GM12878 (cell line): Measurements from ENCODE around the gene SLC5A2. TPM values are rescaled to one million over a fixed set of nuclear protein-coding genes. Genes with fewer than 3 reads are reported as not detected.

ENCODE experiments used
- ATAC-seq: fragments of 200-7000 bp; cut with Tn5 transposase; 3 replicates; pipeline ENCODE4 v1.9.1; 2020; ENCODE audit warnings: mild to moderate bottlenecking, moderate library complexity
- BruUV-seq: library from RNA; stranded (reverse); fragments of 400-500 nt; replicated peaks from 2 replicates; lab custom pipeline; 2021; lab: Mats Ljungman, UMichigan
- CTCF ChIA-PET: fragments of 300-600 bp; sonication (Branson Sonifier 250); formaldehyde crosslinking; extraction: SDS; loops from one replicate; lab custom pipeline; 2021; ENCODE audit warnings: inconsistent platforms; lab: Yijun Ruan, JAX
- POLR2A ChIA-PET: fragments of 350-600 bp; formaldehyde crosslinking; extraction: SDS; loops from one replicate; lab custom pipeline; 2021; ENCODE audit warnings: inconsistent platforms; lab: Charles Lee
- RAD21 ChIA-PET: fragments of 300-600 bp; sonication (Branson Sonifier 250); formaldehyde crosslinking; loops from one replicate; lab custom pipeline; 2023; ENCODE audit warnings: antibody characterized with exemption; ENCODE audit not compliant: unreplicated experiment; lab: Charles Lee
- SMC1A ChIA-PET: fragments of 300-600 bp; sonication (Branson Sonifier 250); formaldehyde crosslinking; loops from one replicate; lab custom pipeline; 2023; ENCODE audit not compliant: unreplicated experiment, uncharacterized antibody; lab: Charles Lee
- DNase-seq: peaks from one replicate; pipeline ENCODE4 v3.0.0-alpha.2; 2011; ENCODE audit warnings: low read depth, low spot score
- FAIRE-seq: peaks from 3 replicates; lab custom pipeline; 2011; peaks lifted over from hg19 to GRCh38; lab: Jason Lieb, UNC
- H2AFZ ChIP-seq: 2 replicates; pipeline ENCODE4 v1.6.0; 2011; ENCODE audit warnings: low read depth, low read length, control low read depth; ENCODE audit not compliant: control insufficient read depth
- H3K27ac ChIP-seq: 2 replicates; pipeline ENCODE4 v1.5.1; 2011; ENCODE audit warnings: control low read depth; ENCODE audit not compliant: control insufficient read depth, insufficient read depth
- H3K27me3 ChIP-seq, 2 experiments: replicated peaks in 1 of 2; 2 replicates each; pipeline versions ENCODE4 v1.6.0 to v1.6.1; 2011; ENCODE audit warnings: low read length in 1 of 2; ENCODE audit not compliant: control insufficient read depth in 2 of 2, insufficient read depth in 2 of 2
- H3K36me3 ChIP-seq, 2 experiments: 2 replicates each; pipeline ENCODE4 v1.5.1; 2011; ENCODE audit warnings: low read length in 1 of 2; ENCODE audit not compliant: control insufficient read depth in 2 of 2, insufficient read depth in 2 of 2
- H3K4me1 ChIP-seq: 2 replicates; pipeline ENCODE4 v1.6.1; 2011; ENCODE audit warnings: mild to moderate bottlenecking, low read length, moderate library complexity, mixed read lengths; ENCODE audit not compliant: control insufficient read depth, insufficient read depth
- H3K4me2 ChIP-seq: 2 replicates; pipeline ENCODE4 v1.6.0; 2011; ENCODE audit warnings: control low read depth; ENCODE audit not compliant: control insufficient read depth, insufficient read depth
- H3K4me3 ChIP-seq: fragments of 200-600 bp; sonication (generic); 2 replicates; pipeline ENCODE4 v1.5.1; 2016
- H3K79me2 ChIP-seq: 2 replicates; pipeline ENCODE4 v1.6.0; 2011; ENCODE audit warnings: low read length; ENCODE audit not compliant: control insufficient read depth, insufficient read depth
- H3K9ac ChIP-seq: 2 replicates; pipeline ENCODE4 v1.8.0; 2011; ENCODE audit warnings: low read length, control low read depth, mixed read lengths; ENCODE audit not compliant: control insufficient read depth, insufficient read depth
- H3K9me3 ChIP-seq: replicated peaks from 3 replicates; pipeline ENCODE4 v1.5.1; 2011; ENCODE audit warnings: mild to moderate bottlenecking, low read length; ENCODE audit not compliant: control insufficient read depth, insufficient read depth
- H4K20me1 ChIP-seq: 2 replicates; pipeline ENCODE4 v1.6.0; 2011; ENCODE audit not compliant: control insufficient read depth, insufficient read depth
- BRCA1 ChIP-seq: IDR thresholded peaks from 2 replicates; pipeline ENCODE4 v1.6.1; 2011; ENCODE audit warnings: low read depth, low read length, improper control_type of control experiment
- MLLT1 ChIP-seq: fragments of 450-650 bp; IDR thresholded peaks from 2 replicates; pipeline ENCODE4 v1.6.1; 2016; ENCODE audit warnings: mild to moderate bottlenecking
- MTA3 ChIP-seq: IDR thresholded peaks from 2 replicates; pipeline ENCODE4 v1.6.1; 2012; ENCODE audit warnings: low read length, inconsistent platforms, borderline replicate concordance
- PAX5 ChIP-seq: IDR thresholded peaks from 2 replicates; pipeline ENCODE4 v1.6.1; 2011; ENCODE audit warnings: low read depth, low read length, borderline replicate concordance
- ZBTB33 ChIP-seq: fragments of 450-650 bp; IDR thresholded peaks from 2 replicates; pipeline ENCODE4 v1.6.1; 2017; ENCODE audit warnings: mild to moderate bottlenecking
- WGBS: methylation state at CpG from one replicate; pipeline ENCODE4 v1.1.6; 2016; ENCODE audit warnings: low lambda C conversion rate; ENCODE audit not compliant: insufficient replicate concordance, insufficient coverage; ENCODE audit errors: missing lambda C conversion rate; 5-methylcytosine and 5-hydroxymethylcytosine counted together
- in situ Hi-C: fragments of 300-500 bp; cut with MboI; formaldehyde crosslinking; loops from 9 replicates; pipeline ENCODE4 v1.14.3; 2018; ENCODE audit warnings: mixed read lengths
- intact Hi-C: fragments of 100-400 bp; cut with micrococcal nuclease; formaldehyde crosslinking; loops from one replicate; pipeline ENCODE4 v1.14.2; 2022; ENCODE audit not compliant: unreplicated experiment
- polyA plus RNA-seq, 11 experiments: library from polyadenylated mRNA; depleted of rRNA in 4 of 11; unstranded in 6 of 11; stranded (reverse) in 5 of 11; fragments of >200 nt; fragmentation: Nextera tagmentation in 4 of 11; fragmentation: Illumina TruSeq in 1 of 11; extraction: Ambion mirVana in 4 of 11; extraction: Trizol in 1 of 11; gene quantifications; 1 replicate in 1 of 11; 2 replicates in 10 of 11; pipeline versions ENCODE4 v1.2.1 to v1.2.3, GENCODE V29; 2011 to 2016; ENCODE audit warnings: inconsistent platforms in 2 of 11, missing spikeins in 2 of 11, low read depth in 1 of 11
- total RNA-seq, 4 experiments: library from RNA; depleted of rRNA in 3 of 4; stranded (reverse); fragments of >200 nt in 3 of 4; fragmentation: Illumina TruSeq in 1 of 4; extraction: Trizol in 1 of 4; gene quantifications; 2 replicates each; pipeline versions ENCODE4 v1.2.1 to v1.2.3, GENCODE V29; 2013 to 2021

SLC5A2 gene
- total and polyA plus RNA-seq, 10 of the 15 experiments (the other 5 are each of a cell fraction or from before 2014, with no cell fraction given): 3.6 to 4.8 (median 4.4) TPM; not detected in 6

DNA sequence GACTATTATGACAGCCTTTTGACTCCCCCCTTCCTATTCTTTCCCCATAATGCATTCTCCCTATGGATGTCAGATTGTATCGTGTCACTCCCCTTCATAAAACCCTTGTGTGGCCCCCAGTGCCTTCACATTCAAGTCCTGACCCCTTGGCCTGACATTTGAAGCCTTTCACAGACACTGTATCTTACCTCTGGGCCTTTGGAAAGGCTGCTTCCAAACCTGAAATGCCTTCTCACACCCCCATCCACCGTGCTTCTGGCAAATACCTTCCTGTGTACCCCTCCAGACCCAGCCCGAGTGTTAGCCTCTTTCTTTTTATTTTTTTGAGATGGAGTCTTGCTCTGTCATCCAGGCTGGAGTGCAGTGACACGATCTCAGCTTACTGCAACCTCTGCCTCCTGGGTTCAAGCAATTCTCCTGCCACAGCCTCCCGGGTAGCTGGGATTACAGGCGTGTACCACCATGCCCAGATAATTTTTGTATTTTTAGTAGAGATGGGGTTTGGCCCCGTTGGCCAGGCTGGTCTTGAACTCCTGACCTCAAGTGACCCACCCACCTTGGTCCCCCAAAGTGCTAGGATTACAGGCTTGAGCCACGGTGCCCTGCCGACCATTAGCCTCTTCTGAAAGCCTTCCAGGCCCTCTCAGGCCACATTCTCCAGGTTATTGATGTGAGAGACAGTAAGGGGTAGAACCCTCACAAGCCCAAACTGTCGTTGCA lies 21.6 kb upstream of the SLC5A2 start:
- Histone ChIP-seq H3K4me2 (peak overlapping the region; percentile 34; the same call in 1 of the 2 replicates), H3K27me3 (no peaks in the 10 kb centered on the region), H3K36me3 (peaks cover 0 to 20% of the 10 kb centered on the region in 2 experiments; a peak in 3 of 4 replicates), H3K79me2 (peaks cover 38% of the 10 kb centered on the region), H3K9ac (no peak overlapping the region), H3K4me1 (peaks cover 13% of the 10 kb centered on the region), H3K27ac (no peak overlapping the region), H2AFZ (no peak overlapping the region), H4K20me1 (peaks cover 3% of the 10 kb centered on the region; the same call in 1 of the 2 replicates), H3K9me3 (no peaks in the 10 kb centered on the region), H3K4me3 (no peak overlapping the region)
- no peak for FAIRE-seq
- SMC1A ChIA-PET: interaction anchor here (0.9 to 4.1 kb wide), 13 partner anchors 10 to 508 kb away, joined by 3 to 26 read pairs (median 5); partner anchors contain the start of genes ZNF646 and ZNF668
- CTCF ChIA-PET: interaction anchor here (0.7 to 7.0 kb wide), 37 partner anchors 7 to 507 kb away, joined by 3 to 71 read pairs (median 5); partner anchors contain the start of genes PYCARD, RUSF1, TGFB1I1 and ZNF267
- no peak for ATAC-seq
- no peak for DNase-seq
- TF ChIP-seq PAX5 (no peak), BRCA1 (no peak), MLLT1 (no peak), MTA3 (no peak), ZBTB33 (no peak)
- in situ Hi-C loops (no loop called here), intact Hi-C loops (no loop called here)
- 83% methylated on average over 9 of the region's 10 CpGs for WGBS
- POLR2A ChIA-PET: interaction anchor here (1.0 to 4.0 kb wide), 4 partner anchors 46 to 466 kb away, joined by 4 to 20 read pairs (median 6); partner anchors contain the start of gene ZNF267
- RAD21 ChIA-PET: interaction anchor here (0.7 to 4.0 kb wide), 13 partner anchors 16 to 507 kb away, joined by 3 to 21 read pairs (median 3); partner anchors contain the start of gene ZNF843
- BruUV-seq: no TSS peak
